Peyer's patch (tissue), 4 donors: ENCODE data around the gene GNG7.
"Not testable (repeated sequence)": the region's sequence is repeated elsewhere in the genome, so short reads cannot be mapped to it uniquely, and the experiment has no call there.

ENCODE experiments used
- CTCF ChIP-seq, 6 experiments: fragments of 450-650 bp in 4 of 6; fragments of 200-600 bp in 2 of 6; sonication (generic) in 1 of 6; IDR thresholded peaks; one replicate each; pipeline ENCODE4 v1.5.1; 2017 to 2019; ENCODE audit warnings: antibody characterized with exemption in 6 of 6, mild to moderate bottlenecking in 3 of 6, moderate library complexity in 1 of 6
- POLR2A ChIP-seq, 2 donors: fragments of 450-650 bp; IDR thresholded peaks; one replicate each; pipeline ENCODE4 v1.5.1; 2017; ENCODE audit warnings: antibody characterized with exemption in 2 of 2, mild to moderate bottlenecking in 2 of 2, moderate library complexity in 2 of 2

- TF ChIP-seq POLR2A, CTCF (IDR thresholded peaks at IDR 0.05): not testable (repeated sequence)
These were observed 80.0 kb downstream of the GNG7 start for GRCh38 chr19:2622371-2622961.
